HEK293 (cell line): ENCODE measurements around the gene C19orf25.
A peak's percentile ranks its signal among the peaks of the same experiment; 100 is the strongest.

Experiments
- CTCF ChIA-PET: fragments of 350-600 bp; formaldehyde crosslinking; extraction: SDS; loops from one replicate; lab custom pipeline; 2021; ENCODE audit warnings: antibody characterized with exemption; lab: Yijun Ruan, JAX
- POLR2A ChIA-PET: fragments of 300-600 bp; formaldehyde crosslinking; extraction: SDS; loops from one replicate; lab custom pipeline; 2020; ENCODE audit warnings: antibody characterized with exemption, inconsistent platforms; lab: Yijun Ruan, JAX
- H3K27ac ChIP-seq: fragments of 200-500 bp; sonication (Bioruptor generic); 2 replicates; pipeline ENCODE4 v1.5.1; 2014; ENCODE audit warnings: low read depth, low read length, control low read depth, inconsistent platforms; ENCODE audit errors: extremely low read depth
- H3K36me3 ChIP-seq, 2 experiments: fragments of 200-500 bp in 1 of 2; sonication (Bioruptor generic) in 1 of 2; 1 replicate in 1 of 2; 2 replicates in 1 of 2; pipeline ENCODE4 v1.5.1; 2014 to 2017; ENCODE audit warnings: inconsistent platforms in 2 of 2, low read length in 2 of 2; ENCODE audit not compliant: control insufficient read depth in 2 of 2, insufficient read depth in 1 of 2
- H3K4me1 ChIP-seq: fragments of 200-500 bp; sonication (Bioruptor generic); 2 replicates; pipeline ENCODE4 v1.5.1; 2014; ENCODE audit warnings: mild to moderate bottlenecking, low read length, inconsistent platforms; ENCODE audit not compliant: control insufficient read depth, insufficient read depth
- H3K4me3 ChIP-seq: 2 replicates; pipeline ENCODE4 v1.5.1; 2011; ENCODE audit warnings: low read depth, mild to moderate bottlenecking, control low read depth, low read length, moderate library complexity
- H3K9me3 ChIP-seq: fragments of 200-500 bp; sonication (Bioruptor generic); 2 replicates; pipeline ENCODE4 v1.5.1; 2014; ENCODE audit warnings: low read depth, low read length, inconsistent platforms; ENCODE audit not compliant: control insufficient read depth, insufficient read depth
- KLF1 ChIP-seq: fragments of 450-650 bp; formaldehyde crosslinking; IDR thresholded peaks from 2 replicates; pipeline ENCODE4 v1.5.1; 2016; ENCODE audit warnings: missing biosample characterization, missing genetic modification characterization
- KLF10 ChIP-seq: fragments of 450-650 bp; IDR thresholded peaks from 2 replicates; pipeline ENCODE4 v1.5.1; 2018; ENCODE audit warnings: missing biosample characterization, mild to moderate bottlenecking, missing genetic modification characterization
- KLF16 ChIP-seq: fragments of 450-650 bp; formaldehyde crosslinking; IDR thresholded peaks from 2 replicates; pipeline ENCODE4 v1.5.1; 2017; ENCODE audit warnings: missing biosample characterization, missing genetic modification characterization
- KLF8 ChIP-seq: fragments of 450-650 bp; formaldehyde crosslinking; IDR thresholded peaks from 2 replicates; pipeline ENCODE4 v1.5.1; 2016; ENCODE audit warnings: missing biosample characterization, missing genetic modification characterization
- SP2 ChIP-seq: fragments of 450-650 bp; formaldehyde crosslinking; IDR thresholded peaks from 2 replicates; pipeline ENCODE4 v1.5.1; 2016; ENCODE audit warnings: missing biosample characterization, missing genetic modification characterization
- SP3 ChIP-seq: fragments of 450-650 bp; formaldehyde crosslinking; IDR thresholded peaks from 2 replicates; pipeline ENCODE4 v1.5.1; 2016; ENCODE audit warnings: missing biosample characterization, missing genetic modification characterization
- YY1 ChIP-seq: fragments of 450-650 bp; formaldehyde crosslinking; IDR thresholded peaks from 2 replicates; pipeline ENCODE4 v1.5.1; 2018; ENCODE audit warnings: missing biosample characterization, missing genetic modification characterization
- ZBTB21 ChIP-seq: fragments of 450-650 bp; formaldehyde crosslinking; IDR thresholded peaks from 2 replicates; pipeline ENCODE4 v1.5.1; 2017; ENCODE audit warnings: missing biosample characterization, missing genetic modification characterization
- ZBTB7A ChIP-seq: fragments of 450-650 bp; formaldehyde crosslinking; IDR thresholded peaks from 2 replicates; pipeline ENCODE4 v1.5.1; 2016; ENCODE audit warnings: low read depth, missing biosample characterization, missing genetic modification characterization
- ZEB2 ChIP-seq: fragments of 450-650 bp; formaldehyde crosslinking; IDR thresholded peaks from 2 replicates; pipeline ENCODE4 v1.5.1; 2016; ENCODE audit warnings: missing biosample characterization, missing genetic modification characterization
- ZFHX2 ChIP-seq: fragments of 450-650 bp; formaldehyde crosslinking; conservative IDR thresholded peaks from 2 replicates; pipeline ENCODE4 v1.5.1; 2016; ENCODE audit warnings: missing biosample characterization, missing genetic modification characterization
- ZFP3 ChIP-seq: fragments of 450-650 bp; formaldehyde crosslinking; IDR thresholded peaks from 2 replicates; pipeline ENCODE4 v1.5.1; 2016; ENCODE audit warnings: low read depth, missing biosample characterization, missing genetic modification characterization
- ZFP41 ChIP-seq: fragments of 450-650 bp; formaldehyde crosslinking; IDR thresholded peaks from 2 replicates; pipeline ENCODE4 v1.5.1; 2016; ENCODE audit warnings: missing biosample characterization, missing genetic modification characterization, borderline replicate concordance
- ZNF146 ChIP-seq: fragments of 450-650 bp; formaldehyde crosslinking; IDR thresholded peaks from 2 replicates; pipeline ENCODE4 v1.5.1; 2016; ENCODE audit warnings: missing biosample characterization, missing genetic modification characterization
- ZNF19 ChIP-seq: fragments of 450-650 bp; formaldehyde crosslinking; IDR thresholded peaks from 2 replicates; pipeline ENCODE4; 2016; ENCODE audit warnings: missing biosample characterization, missing genetic modification characterization, low read depth
- ZNF24 ChIP-seq: fragments of 450-650 bp; formaldehyde crosslinking; IDR thresholded peaks from 2 replicates; pipeline ENCODE4 v1.5.1; 2016; ENCODE audit warnings: missing biosample characterization, missing genetic modification characterization
- ZNF266 ChIP-seq: fragments of 450-650 bp; formaldehyde crosslinking; IDR thresholded peaks from 2 replicates; pipeline ENCODE4 v1.5.1; 2016; ENCODE audit warnings: missing biosample characterization, missing genetic modification characterization, low read depth
- ZNF324 ChIP-seq: fragments of 450-650 bp; formaldehyde crosslinking; IDR thresholded peaks from 2 replicates; pipeline ENCODE4 v1.5.1; 2016; ENCODE audit warnings: missing biosample characterization, missing genetic modification characterization
- ZNF510 ChIP-seq: fragments of 450-650 bp; formaldehyde crosslinking; IDR thresholded peaks from 2 replicates; pipeline ENCODE4 v1.5.1; 2018; ENCODE audit warnings: mild to moderate bottlenecking, missing genetic modification characterization, missing biosample characterization; ENCODE audit not compliant: insufficient replicate concordance
- ZNF514 ChIP-seq: fragments of 450-650 bp; formaldehyde crosslinking; IDR thresholded peaks from 2 replicates; pipeline ENCODE4 v1.5.1; 2016; ENCODE audit warnings: missing biosample characterization, missing genetic modification characterization
- ZNF621 ChIP-seq: fragments of 450-650 bp; formaldehyde crosslinking; IDR thresholded peaks from 2 replicates; pipeline ENCODE4 v1.5.1; 2017; ENCODE audit warnings: missing biosample characterization, missing genetic modification characterization
- ZNF76 ChIP-seq: fragments of 450-650 bp; formaldehyde crosslinking; IDR thresholded peaks from 2 replicates; pipeline ENCODE4; 2016; ENCODE audit warnings: low read depth, missing biosample characterization, missing genetic modification characterization, borderline replicate concordance
- ZNF837 ChIP-seq: fragments of 450-650 bp; formaldehyde crosslinking; IDR thresholded peaks from 2 replicates; pipeline ENCODE4 v1.5.1; 2016; ENCODE audit warnings: missing biosample characterization, missing genetic modification characterization
- TF ChIP-seq, protein P1 (sequence below): fragments of 450-650 bp; formaldehyde crosslinking; conservative IDR thresholded peaks from 2 replicates; pipeline ENCODE4 v1.5.1; 2016; ENCODE audit warnings: low read depth, missing biosample characterization, missing genetic modification characterization
- TF ChIP-seq, protein P2 (sequence below): fragments of 450-650 bp; formaldehyde crosslinking; optimal IDR thresholded peaks from 2 replicates; pipeline ENCODE3; 2016; ENCODE audit warnings: missing biosample characterization, mild to moderate bottlenecking, missing genetic modification characterization
- TF ChIP-seq, protein P3 (sequence below): fragments of 450-650 bp; formaldehyde crosslinking; IDR thresholded peaks from 2 replicates; pipeline ENCODE4 v1.5.1; 2016; ENCODE audit warnings: missing biosample characterization, missing genetic modification characterization
- TF ChIP-seq, protein P4 (sequence below): fragments of 450-650 bp; IDR thresholded peaks from 2 replicates; pipeline ENCODE4 v1.5.1; 2018; ENCODE audit warnings: missing biosample characterization, mild to moderate bottlenecking, missing genetic modification characterization

C19orf25 gene

DNA sequence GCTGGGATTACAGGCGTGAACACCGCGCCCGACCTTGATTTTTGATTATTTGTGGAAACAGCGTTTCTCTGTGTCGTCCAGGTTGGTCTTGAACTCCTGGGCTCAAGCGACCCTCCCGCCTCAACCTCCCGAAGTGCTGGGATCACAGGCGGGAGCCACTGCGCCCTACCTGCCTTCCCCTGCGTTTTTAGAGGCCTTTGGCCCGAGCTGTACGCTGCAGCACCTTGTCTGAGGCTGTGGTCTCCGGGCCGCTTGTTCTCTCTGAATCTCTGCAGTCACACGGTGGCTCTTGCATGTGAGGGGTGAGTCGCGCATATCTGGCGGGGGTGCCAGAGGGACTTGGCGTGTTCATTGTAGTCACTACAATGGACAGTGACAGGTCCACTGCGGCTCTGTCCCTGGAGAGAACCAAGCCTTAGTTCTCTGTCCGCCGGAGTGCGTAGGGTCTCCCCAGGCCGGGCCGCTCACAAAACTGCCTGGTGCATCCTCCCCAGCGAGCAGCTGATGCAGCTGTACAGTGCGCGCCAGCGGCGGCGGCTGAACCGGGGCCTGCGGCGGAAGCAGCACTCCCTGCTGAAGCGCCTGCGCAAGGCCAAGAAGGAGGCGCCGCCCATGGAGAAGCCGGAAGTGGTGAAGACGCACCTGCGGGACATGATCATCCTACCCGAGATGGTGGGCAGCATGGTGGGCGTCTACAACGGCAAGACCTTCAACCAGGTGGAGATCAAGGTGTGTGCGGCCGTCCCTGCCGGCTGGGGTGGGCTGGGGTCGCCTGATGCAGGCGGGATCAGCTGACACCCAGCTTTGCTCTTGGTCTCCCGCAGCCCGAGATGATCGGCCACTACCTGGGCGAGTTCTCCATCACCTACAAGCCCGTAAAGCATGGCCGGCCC lies 39.2 kb downstream of the C19orf25 start (continued):
- TF ChIP-seq, protein P1, sequence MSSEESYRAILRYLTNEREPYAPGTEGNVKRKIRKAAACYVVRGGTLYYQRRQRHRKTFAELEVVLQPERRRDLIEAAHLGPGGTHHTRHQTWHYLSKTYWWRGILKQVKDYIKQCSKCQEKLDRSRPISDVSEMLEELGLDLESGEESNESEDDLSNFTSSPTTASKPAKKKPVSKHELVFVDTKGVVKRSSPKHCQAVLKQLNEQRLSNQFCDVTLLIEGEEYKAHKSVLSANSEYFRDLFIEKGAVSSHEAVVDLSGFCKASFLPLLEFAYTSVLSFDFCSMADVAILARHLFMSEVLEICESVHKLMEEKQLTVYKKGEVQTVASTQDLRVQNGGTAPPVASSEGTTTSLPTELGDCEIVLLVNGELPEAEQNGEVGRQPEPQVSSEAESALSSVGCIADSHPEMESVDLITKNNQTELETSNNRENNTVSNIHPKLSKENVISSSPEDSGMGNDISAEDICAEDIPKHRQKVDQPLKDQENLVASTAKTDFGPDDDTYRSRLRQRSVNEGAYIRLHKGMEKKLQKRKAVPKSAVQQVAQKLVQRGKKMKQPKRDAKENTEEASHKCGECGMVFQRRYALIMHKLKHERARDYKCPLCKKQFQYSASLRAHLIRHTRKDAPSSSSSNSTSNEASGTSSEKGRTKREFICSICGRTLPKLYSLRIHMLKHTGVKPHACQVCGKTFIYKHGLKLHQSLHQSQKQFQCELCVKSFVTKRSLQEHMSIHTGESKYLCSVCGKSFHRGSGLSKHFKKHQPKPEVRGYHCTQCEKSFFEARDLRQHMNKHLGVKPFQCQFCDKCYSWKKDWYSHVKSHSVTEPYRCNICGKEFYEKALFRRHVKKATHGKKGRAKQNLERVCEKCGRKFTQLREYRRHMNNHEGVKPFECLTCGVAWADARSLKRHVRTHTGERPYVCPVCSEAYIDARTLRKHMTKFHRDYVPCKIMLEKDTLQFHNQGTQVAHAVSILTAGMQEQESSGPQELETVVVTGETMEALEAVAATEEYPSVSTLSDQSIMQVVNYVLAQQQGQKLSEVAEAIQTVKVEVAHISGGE, result peak; percentile 40
- TF ChIP-seq ZEB2 (tag by site-specific recombination) (peak; percentile 77), YY1 (tag by site-specific recombination) (peak; percentile 32; the same call in 1 of the 2 replicates), KLF8 (tag by site-specific recombination) (peak; percentile 34; the same call in 1 of the 2 replicates), ZFHX2 (tag by site-specific recombination) (peak; percentile 75), SP3 (tag by site-specific recombination) (0 out of 2 replicates have a peak, but pooled peaks have one; percentile 14), KLF16 (tag by site-specific recombination) (peak; percentile 2; the same call in 1 of the 2 replicates), SP2 (tag by site-specific recombination) (peak; percentile 42; the same call in 1 of the 2 replicates), ZBTB21 (peak; percentile 48; the same call in 1 of the 2 replicates), ZNF324 (tag by site-specific recombination) (0 out of 2 replicates have a peak, but pooled peaks have one; percentile 23), KLF1 (0 out of 2 replicates have a peak, but pooled peaks have one; percentile 50), ZBTB7A (peak; percentile 55; the same call in 1 of the 2 replicates), ZNF24 (tag by site-specific recombination) (peak; percentile 55; the same call in 1 of the 2 replicates), ZNF76 (tag by site-specific recombination) (peak; percentile 35; the same call in 1 of the 2 replicates)
- TF ChIP-seq, protein P2, sequence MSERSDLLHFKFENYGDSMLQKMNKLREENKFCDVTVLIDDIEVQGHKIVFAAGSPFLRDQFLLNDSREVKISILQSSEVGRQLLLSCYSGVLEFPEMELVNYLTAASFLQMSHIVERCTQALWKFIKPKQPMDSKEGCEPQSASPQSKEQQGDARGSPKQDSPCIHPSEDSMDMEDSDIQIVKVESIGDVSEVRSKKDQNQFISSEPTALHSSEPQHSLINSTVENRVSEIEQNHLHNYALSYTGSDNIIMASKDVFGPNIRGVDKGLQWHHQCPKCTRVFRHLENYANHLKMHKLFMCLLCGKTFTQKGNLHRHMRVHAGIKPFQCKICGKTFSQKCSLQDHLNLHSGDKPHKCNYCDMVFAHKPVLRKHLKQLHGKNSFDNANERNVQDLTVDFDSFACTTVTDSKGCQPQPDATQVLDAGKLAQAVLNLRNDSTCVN, result peak; percentile 47
- TF ChIP-seq, protein P3, sequence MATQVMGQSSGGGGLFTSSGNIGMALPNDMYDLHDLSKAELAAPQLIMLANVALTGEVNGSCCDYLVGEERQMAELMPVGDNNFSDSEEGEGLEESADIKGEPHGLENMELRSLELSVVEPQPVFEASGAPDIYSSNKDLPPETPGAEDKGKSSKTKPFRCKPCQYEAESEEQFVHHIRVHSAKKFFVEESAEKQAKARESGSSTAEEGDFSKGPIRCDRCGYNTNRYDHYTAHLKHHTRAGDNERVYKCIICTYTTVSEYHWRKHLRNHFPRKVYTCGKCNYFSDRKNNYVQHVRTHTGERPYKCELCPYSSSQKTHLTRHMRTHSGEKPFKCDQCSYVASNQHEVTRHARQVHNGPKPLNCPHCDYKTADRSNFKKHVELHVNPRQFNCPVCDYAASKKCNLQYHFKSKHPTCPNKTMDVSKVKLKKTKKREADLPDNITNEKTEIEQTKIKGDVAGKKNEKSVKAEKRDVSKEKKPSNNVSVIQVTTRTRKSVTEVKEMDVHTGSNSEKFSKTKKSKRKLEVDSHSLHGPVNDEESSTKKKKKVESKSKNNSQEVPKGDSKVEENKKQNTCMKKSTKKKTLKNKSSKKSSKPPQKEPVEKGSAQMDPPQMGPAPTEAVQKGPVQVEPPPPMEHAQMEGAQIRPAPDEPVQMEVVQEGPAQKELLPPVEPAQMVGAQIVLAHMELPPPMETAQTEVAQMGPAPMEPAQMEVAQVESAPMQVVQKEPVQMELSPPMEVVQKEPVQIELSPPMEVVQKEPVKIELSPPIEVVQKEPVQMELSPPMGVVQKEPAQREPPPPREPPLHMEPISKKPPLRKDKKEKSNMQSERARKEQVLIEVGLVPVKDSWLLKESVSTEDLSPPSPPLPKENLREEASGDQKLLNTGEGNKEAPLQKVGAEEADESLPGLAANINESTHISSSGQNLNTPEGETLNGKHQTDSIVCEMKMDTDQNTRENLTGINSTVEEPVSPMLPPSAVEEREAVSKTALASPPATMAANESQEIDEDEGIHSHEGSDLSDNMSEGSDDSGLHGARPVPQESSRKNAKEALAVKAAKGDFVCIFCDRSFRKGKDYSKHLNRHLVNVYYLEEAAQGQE (tag by site-specific recombination), result peak; percentile 61

DNA sequence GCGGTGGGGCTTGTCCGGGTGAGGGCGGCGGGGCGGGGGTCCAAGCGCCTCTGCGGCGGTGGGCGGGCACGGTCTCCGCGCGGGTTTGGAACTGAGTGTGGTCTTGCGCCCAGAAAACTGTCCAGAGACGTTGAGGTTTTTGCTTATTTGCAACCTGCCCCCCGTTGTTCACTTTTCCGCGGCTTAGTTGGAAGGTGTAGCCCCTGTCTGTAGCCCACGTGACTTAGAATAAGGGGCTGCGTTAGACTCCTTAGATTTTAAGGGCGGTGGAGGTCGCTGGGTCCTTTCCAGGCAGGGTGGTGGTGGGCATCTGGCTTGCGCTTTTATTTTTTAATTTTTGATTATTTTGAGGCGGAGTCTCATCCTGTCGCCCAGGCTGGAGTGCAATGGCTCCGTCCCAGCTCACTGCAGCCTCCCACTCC lies 40.1 kb downstream of the C19orf25 start:
- H3K9me3 ChIP-seq, result no peaks in the 10 kb centered on the region
- H3K4me1 ChIP-seq, result peaks cover 16% of the 10 kb centered on the region
- H3K27ac ChIP-seq, result peak overlapping the region; percentile 100
- ChIA-PET POLR2A (interaction anchor here (1.8 kb wide), 1 partner anchor 170 kb away, joined by 7 read pairs; the partner anchor contains the start of gene CIRBP), CTCF (no interaction called here)
- peak overlapping the region; percentile 92 for H3K4me3 ChIP-seq
- H3K36me3 ChIP-seq, result peaks cover 15 to 53% of the 10 kb centered on the region in 2 experiments; a peak in 2 of 3 replicates
- TF ChIP-seq, protein P4, sequence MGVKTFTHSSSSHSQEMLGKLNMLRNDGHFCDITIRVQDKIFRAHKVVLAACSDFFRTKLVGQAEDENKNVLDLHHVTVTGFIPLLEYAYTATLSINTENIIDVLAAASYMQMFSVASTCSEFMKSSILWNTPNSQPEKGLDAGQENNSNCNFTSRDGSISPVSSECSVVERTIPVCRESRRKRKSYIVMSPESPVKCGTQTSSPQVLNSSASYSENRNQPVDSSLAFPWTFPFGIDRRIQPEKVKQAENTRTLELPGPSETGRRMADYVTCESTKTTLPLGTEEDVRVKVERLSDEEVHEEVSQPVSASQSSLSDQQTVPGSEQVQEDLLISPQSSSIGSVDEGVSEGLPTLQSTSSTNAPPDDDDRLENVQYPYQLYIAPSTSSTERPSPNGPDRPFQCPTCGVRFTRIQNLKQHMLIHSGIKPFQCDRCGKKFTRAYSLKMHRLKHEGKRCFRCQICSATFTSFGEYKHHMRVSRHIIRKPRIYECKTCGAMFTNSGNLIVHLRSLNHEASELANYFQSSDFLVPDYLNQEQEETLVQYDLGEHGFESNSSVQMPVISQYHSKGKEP (tag by site-specific recombination), result no peak
- no peak for TF ChIP-seq ZNF514 (tag by site-specific recombination)
- TF ChIP-seq ZNF510 (tag by site-specific recombination), result no peak
- TF ChIP-seq ZNF621 (tag by site-specific recombination), result no peak
- TF ChIP-seq ZFP3, result no peak
- TF ChIP-seq ZFP41 (tag by site-specific recombination), result no peak
- TF ChIP-seq KLF10 (tag by site-specific recombination), result no peak
- no peak for TF ChIP-seq ZNF146 (tag by site-specific recombination)
- no peak for TF ChIP-seq ZNF837 (tag by site-specific recombination)
- no peak for TF ChIP-seq ZNF266 (tag by site-specific recombination)
- no peak for TF ChIP-seq ZNF19
